ENCODE data around the gene ADCY10. TPM values are rescaled to one million over a fixed set of nuclear protein-coding genes. Genes with fewer than 3 reads are reported as not detected.

Gene ADCY10
- total and polyA plus RNA-seq, 9 of the 15 experiments (the other 6 are each of a cell fraction or from before 2014, with no cell fraction given), result 0.08 to 0.86 (median 0.22) TPM

- TF ChIP-seq CEBPZ (IDR thresholded peaks at IDR 0.05; ENCODE audit: borderline replicate concordance, low read depth, low read length), result no peak
- TF ChIP-seq ZNF586 (CRISPR knock-in tag; conservative IDR thresholded peaks at IDR 0.05), result no peak
- TF ChIP-seq ETV6 (IDR thresholded peaks at IDR 0.05; ENCODE audit: borderline replicate concordance in 1 of 2, low read depth in 2 of 2, low read length in 1 of 2), result no peak
- no peak for TF ChIP-seq ETV6 (CRISPR knock-in tag; IDR thresholded peaks at IDR 0.05; ENCODE audit: borderline replicate concordance)
- no peak for TF ChIP-seq ZNF436 (CRISPR knock-in tag; IDR thresholded peaks at IDR 0.05)
- TF ChIP-seq NFATC3 (IDR thresholded peaks at IDR 0.05), result no peak
- TF ChIP-seq MTA3 (IDR thresholded peaks at IDR 0.05; ENCODE audit: borderline replicate concordance), result no peak
These were observed 72.4 kb downstream of the ADCY10 start (continued) for GRCh38 chr1:167841530-167841929.

GRCh38 chr1:167839009-167839408 lies 74.9 kb downstream of the ADCY10 start:
- H4K20me1 ChIP-seq (replicated peaks; ENCODE audit: control insufficient read depth, insufficient read depth, low read length), result no peaks in the 10 kb centered on the region
- POLR2A ChIA-PET, result no interaction called here
- ATAC-seq, result no peak
- TF ChIP-seq ELK1 (CRISPR knock-in tag; IDR thresholded peaks at IDR 0.05), result no peak
- no peak for TF ChIP-seq ARID3A (IDR thresholded peaks at IDR 0.05; ENCODE audit: borderline replicate concordance, low read depth, low read length)
- no peak for TF ChIP-seq ZSCAN29 (IDR thresholded peaks at IDR 0.05)
- TF ChIP-seq ZC3H8 (IDR thresholded peaks at IDR 0.05), result no peak
- TF ChIP-seq ZNF561 (CRISPR knock-in tag; conservative IDR thresholded peaks at IDR 0.05), result no peak
- TF ChIP-seq ZNF347 (CRISPR knock-in tag; IDR thresholded peaks at IDR 0.05; ENCODE audit: low read depth), result no peak
- TF ChIP-seq USF1 (CRISPR knock-in tag; IDR thresholded peaks at IDR 0.05), result no peak
- no peak for TF ChIP-seq MAX (CRISPR knock-in tag; IDR thresholded peaks at IDR 0.05)
- TF ChIP-seq ZNF445 (CRISPR knock-in tag; IDR thresholded peaks at IDR 0.05; ENCODE audit: low read depth), result no peak

More at GRCh38 chr1:167839009-167839408, 74.9 kb downstream of the ADCY10 start:
- Histone ChIP-seq H3K4me2 (ENCODE audit: insufficient read depth, low read length) (no peak overlapping the region), H3K4me3 (no peak overlapping the region), H2AFZ (ENCODE audit: low read depth, low read length) (peak overlapping the region; percentile 37), H3K36me3 (ENCODE audit: control insufficient read depth, insufficient read depth, low read length) (no peaks in the 10 kb centered on the region), H3K27ac (ENCODE audit: extremely low read depth, low read depth, low read length) (no peak overlapping the region), H3K4me1 (replicated peaks in 1 of 2; ENCODE audit: control insufficient read depth in 2 of 2, insufficient read depth in 2 of 2, low read length in 2 of 2) (peaks cover 8 to 26% of the 10 kb centered on the region in 2 experiments; a peak in 4 of 5 replicates), H3K9ac (ENCODE audit: insufficient read depth in 1 of 2, low read depth in 2 of 2, low read length in 2 of 2) (no peak overlapping the region), H3K79me2 (ENCODE audit: control insufficient read depth, insufficient read depth, low read length) (no peaks in the 10 kb centered on the region), H3K9me1 (ENCODE audit: control insufficient read depth, insufficient read depth, low read length) (no peaks in the 10 kb centered on the region), H3K27me3 (ENCODE audit: control insufficient read depth in 2 of 2, insufficient read depth in 2 of 2, low read length in 2 of 2) (no peaks in the 10 kb centered on the region), H3K9me3 (replicated peaks; ENCODE audit: control insufficient read depth, insufficient read depth, low read depth, low read length) (no peaks in the 10 kb centered on the region)
- CTCF ChIA-PET (ENCODE audit: low intra/inter-chr PET ratio), result no interaction called here
- WGBS (ENCODE audit: insufficient coverage, low coverage, missing lambda C conversion rate), result 50% methylated on average over 2 of the region's 2 CpGs
- intact Hi-C loops (cut with micrococcal nuclease) (no loop called here), in situ Hi-C loops (cut with MboI) (no loop called here)
- no peak for FAIRE-seq
- no TSS peak for BruUV-seq (replicated peaks)
- DNase-seq (ENCODE audit: extremely low read depth in 1 of 4, low spot score in 3 of 4), result no peak
